HT-29 (cell line): Measurements from ENCODE around the gene SGPP2. TPM values are rescaled to one million over a fixed set of nuclear protein-coding genes. Genes with fewer than 3 reads are reported as not detected.

ENCODE experiments used
- DNase-seq: peaks from one replicate; pipeline ENCODE4 v3.0.0-alpha.2; 2015; ENCODE audit warnings: low spot score
- total RNA-seq: library from RNA; depleted of rRNA; stranded (reverse); fragments of >200 nt; shearing (Covaris generic); gene quantifications from 2 replicates; pipeline ENCODE4 v1.2.3, GENCODE V29; 2014

SGPP2 gene
- total RNA-seq, 1 experiment from 2014 or later, result 23.6 TPM

GRCh38 chr2:222522082-222522481 lies 97.7 kb downstream of the SGPP2 start:
- no peak for DNase-seq

GRCh38 chr2:222523783-222524544 lies 99.6 kb downstream of the SGPP2 start:
- DNase-seq, result no peak

- no peak for DNase-seq
Observed at GRCh38 chr2:222525811-222526210, 101.5 kb downstream of the SGPP2 start.

GRCh38 chr2:222526480-222527277 lies 102.3 kb downstream of the SGPP2 start:
- DNase-seq, result no peak

GRCh38 chr2:222532315-222532714 lies 108.0 kb downstream of the SGPP2 start:
- no peak for DNase-seq

- no peak for DNase-seq
Observed at GRCh38 chr2:222535477-222535876, 111.1 kb downstream of the SGPP2 start.

- no peak for DNase-seq
Observed at GRCh38 chr2:222538535-222538934, 114.2 kb downstream of the SGPP2 start.

- no peak for DNase-seq
Observed at GRCh38 chr2:222544661-222545060, 120.3 kb downstream of the SGPP2 start.

GRCh38 chr2:222545823-222546795 lies 121.8 kb downstream of the SGPP2 start:
- no peak for DNase-seq

GRCh38 chr2:222547083-222547482 lies 122.7 kb downstream of the SGPP2 start:
- no peak for DNase-seq

- no peak for DNase-seq
Observed at GRCh38 chr2:222548992-222549391, 124.6 kb downstream of the SGPP2 start.

GRCh38 chr2:222554517-222554916 lies 130.2 kb downstream of the SGPP2 start:
- no peak for DNase-seq

- no peak for DNase-seq
Observed at GRCh38 chr2:222561151-222561550, 136.8 kb downstream of the SGPP2 start.

- peak; percentile 79 for DNase-seq
Observed at GRCh38 chr2:222561817-222562645, 137.7 kb downstream of the SGPP2 start.

- DNase-seq, result no peak
Observed at GRCh38 chr2:222563106-222563718, 138.9 kb downstream of the SGPP2 start.

GRCh38 chr2:222563936-222564335 lies 139.6 kb downstream of the SGPP2 start:
- no peak for DNase-seq

- no peak for DNase-seq
Observed at GRCh38 chr2:222566229-222566628, 141.9 kb downstream of the SGPP2 start.

- no peak for DNase-seq
Observed at GRCh38 chr2:222568865-222569264, 144.5 kb downstream of the SGPP2 start.

GRCh38 chr2:222569826-222570225 lies 145.5 kb downstream of the SGPP2 start:
- no peak for DNase-seq

- peak; percentile 63 for DNase-seq
Observed at GRCh38 chr2:222572264-222572721, 147.9 kb downstream of the SGPP2 start.
